GM18517 (cell line): ENCODE measurements around the gene ZNF660.
"Not testable (repeated sequence)": the region's sequence is repeated elsewhere in the genome, so short reads cannot be mapped to it uniquely, and the experiment has no call there.

Source experiments
- ATAC-seq: cut with Tn5 transposase; IDR thresholded peaks from one replicate; pipeline ENCODE4 v1.9.1; 2021; ENCODE audit warnings: mild to moderate bottlenecking, moderate library complexity; ENCODE audit not compliant: unreplicated experiment

The ZNF660 gene

DNA sequence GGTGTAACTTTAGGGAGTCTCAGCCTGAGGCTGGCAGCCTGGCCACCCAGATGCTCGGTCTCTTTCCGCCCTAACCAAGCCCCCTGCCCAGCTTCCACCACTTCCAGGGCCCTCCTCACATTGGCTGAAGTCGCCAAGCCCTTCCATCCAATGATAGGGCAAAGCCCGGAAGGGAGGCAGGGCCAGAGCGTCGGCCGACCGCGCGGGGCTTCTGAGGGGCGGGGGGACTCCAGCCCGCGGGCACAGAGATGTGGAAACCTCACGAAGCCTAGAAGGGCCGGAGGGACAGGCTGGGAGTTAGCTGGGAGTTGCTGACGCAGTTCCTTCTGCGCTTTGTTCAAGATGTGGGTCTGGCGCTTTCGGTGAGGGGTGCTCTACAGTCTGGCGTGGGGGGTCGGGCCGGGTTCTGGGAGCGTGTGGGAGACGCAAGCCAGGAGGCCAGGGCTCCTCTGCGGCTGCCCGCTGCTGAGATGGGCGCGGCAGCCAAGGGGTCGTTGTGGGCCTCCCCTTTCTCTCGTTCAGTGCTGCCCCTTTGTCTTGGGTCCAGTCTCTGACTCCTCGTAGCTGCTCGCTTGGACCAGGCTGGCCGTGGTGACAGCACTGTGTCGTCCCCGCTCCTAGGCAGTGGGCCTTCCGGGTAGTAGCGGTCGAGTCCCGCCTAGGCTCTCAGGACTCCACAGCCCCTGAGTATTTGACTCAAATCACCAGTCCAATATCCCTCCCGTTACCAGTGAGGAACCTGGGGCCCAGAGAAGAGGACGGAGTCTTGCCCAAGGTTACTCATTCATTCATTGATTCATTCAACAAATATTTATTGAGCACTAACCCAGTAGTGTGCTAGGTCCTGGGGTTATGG lies at the start of gene ZNF660:
Gene ZNF660 (plus strand): TSS at position 319 of the 856 bp plus-strand sequence. CDS start 9,230 bp downstream, outside the sequence.
- ATAC-seq: no peak

DNA sequence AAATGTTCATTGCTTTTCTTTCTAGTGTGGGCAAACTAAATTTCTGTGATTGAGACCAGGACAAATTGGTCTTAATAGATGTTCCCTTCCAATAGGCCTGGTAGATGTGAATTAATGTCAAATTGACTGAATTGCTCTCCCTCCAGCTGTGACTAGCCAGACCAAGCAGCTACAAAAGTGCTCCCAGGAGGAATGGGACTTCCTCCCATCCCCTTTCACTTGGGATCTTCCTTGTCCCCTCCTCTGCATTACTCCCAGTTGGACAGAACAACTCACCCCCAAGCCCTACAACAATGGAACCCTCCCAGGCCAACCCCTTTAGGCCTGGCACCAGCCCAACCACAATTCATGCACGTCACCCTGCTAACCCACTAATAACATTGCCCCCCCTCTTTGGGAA lies 49.4 kb upstream of the ZNF660 start:
- ATAC-seq: no peak

DNA sequence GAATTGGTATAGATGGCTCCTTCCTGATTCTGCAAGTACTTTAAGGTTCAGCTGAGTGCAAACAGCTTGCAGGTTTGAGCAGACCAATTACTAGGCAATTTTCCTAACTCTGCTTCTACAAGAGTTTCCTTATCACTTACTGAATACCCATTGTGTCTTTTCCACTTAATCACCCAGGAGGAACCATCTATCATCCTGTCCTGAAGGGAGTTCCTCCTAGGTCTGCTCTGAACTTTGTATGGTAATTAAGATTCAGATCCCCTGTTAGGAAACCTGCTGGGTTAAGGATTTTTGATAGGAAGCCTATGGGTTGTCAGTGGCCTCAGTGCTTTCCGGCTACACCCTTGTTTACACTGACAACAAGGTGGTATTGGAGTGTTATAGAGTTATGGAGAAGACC lies 40.0 kb upstream of the ZNF660 start:
- not testable (repeated sequence) for ATAC-seq

DNA sequence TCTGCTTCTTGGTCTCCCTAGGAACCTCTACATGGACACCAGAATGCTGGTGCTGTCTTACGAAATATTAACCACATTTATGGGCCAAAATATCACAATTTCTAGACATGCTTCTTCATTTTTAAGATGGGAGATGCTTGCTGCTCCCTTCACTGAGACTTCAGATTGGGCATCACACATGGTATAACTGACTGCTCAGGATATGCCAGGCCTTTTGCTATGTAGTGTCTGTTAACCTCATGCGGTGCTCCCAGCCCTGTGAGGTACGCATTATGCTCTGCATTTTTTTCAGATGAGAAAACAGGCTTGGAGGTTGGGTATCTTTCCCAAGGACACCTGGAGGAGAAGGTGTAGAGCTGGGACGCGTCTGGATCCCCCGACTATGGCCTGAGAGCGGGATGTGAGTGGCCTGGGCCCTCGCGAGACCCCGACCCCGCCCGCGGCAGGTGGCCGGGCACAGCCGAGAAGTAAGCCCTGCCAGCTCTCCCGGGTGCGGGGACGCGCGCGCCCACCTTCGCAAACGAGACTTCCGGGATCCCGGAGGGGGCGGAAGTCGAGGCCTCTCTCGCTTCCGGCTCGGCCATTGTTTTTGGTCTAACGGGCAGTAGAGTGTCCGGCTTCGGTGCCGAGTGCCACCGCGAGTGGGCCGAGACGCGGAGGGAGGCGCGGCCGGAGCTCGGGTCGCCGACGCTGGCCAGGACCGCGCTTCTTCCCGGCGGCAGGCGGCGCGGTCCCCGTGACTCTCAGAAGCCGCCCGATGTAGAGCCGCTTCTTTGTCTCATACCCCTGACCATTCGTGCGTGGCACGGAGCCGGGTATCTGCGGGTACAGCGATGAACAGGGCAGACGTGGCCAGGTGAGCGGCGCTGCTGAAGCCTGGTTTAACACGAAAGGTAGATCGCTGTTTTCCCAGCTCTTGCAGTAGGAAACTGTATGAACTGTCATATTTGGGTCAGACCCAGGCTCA lies 29.9 kb upstream of the ZNF660 start, which contains the start of gene ZKSCAN7:
Gene ZKSCAN7 (plus strand): TSS at position 568 of the 967 bp plus-strand sequence. CDS start 1,855 bp downstream, outside the sequence.
- ATAC-seq: no peak

DNA sequence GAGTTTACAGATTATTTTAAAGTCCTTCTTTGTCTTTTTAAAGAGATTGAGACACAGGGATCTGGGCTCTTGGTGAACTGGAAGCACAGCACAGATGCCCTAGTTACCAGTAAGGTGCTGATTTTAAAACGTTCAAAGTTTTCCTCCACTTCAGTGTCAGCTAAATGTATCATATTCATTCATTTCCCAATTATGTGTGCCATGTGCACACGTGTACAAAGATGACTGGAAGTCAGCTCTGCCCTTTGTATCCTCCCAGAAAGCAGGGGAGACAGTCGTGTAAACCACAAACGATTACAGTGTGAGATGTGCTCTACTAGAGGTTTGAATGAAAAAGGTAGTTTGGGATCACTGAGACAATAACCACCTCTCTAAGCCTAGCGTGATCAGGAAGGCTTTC lies 29.0 kb upstream of the ZNF660 start:
- ATAC-seq: no peak

DNA sequence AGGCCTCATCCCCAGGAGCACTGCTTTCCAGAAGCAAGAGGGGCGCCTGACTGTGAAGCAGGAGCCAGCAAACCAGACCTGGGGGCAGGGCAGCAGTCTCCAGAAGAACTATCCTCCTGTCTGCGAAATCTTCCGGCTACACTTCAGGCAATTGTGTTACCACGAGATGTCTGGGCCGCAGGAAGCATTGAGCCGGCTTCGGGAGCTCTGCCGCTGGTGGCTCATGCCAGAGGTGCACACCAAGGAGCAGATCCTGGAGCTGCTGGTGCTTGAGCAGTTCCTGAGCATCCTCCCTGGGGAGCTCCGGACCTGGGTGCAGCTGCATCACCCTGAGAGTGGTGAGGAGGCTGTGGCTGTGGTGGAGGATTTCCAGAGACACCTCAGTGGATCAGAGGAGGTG lies 27.7 kb upstream of the ZNF660 start:
- ATAC-seq: no peak

DNA sequence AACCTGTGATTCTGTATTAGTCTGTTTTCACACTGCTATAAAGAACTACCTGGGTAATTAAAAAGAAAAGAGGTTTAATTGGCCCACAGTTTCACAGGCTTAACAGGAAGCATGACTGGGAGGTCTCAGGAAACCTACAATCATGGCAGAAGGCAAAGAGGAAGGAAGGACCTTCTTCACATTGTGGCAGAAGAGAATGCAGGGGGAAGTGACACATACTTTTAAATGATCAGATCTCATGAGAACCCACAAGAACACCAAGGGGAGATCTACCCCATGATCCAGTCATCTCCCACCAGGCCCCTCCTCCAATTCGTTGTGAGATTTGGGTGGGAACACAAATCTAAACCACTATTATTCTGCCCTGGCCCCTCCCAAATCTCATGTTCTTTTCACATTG lies 23.7 kb upstream of the ZNF660 start:
- no peak for ATAC-seq

DNA sequence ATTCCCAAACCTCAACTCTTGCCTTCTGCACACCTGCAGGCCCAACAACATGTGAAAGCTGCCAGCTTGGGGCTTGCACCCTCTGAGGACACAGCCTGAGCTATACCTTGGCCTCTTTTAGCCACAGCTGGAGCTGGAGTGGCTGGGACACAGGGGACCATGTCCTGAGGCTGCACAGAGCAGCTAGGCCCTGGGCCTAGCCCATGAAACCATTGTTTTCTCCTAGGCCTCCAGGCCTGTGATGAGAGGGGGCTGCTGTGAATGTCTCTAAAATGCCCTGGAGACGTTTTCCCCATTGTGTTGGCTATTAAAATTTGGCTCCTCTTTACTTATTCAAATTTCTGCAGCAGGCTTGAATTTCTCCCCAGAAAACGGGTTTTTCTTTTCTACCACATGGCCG lies 22.6 kb upstream of the ZNF660 start:
- no peak for ATAC-seq

DNA sequence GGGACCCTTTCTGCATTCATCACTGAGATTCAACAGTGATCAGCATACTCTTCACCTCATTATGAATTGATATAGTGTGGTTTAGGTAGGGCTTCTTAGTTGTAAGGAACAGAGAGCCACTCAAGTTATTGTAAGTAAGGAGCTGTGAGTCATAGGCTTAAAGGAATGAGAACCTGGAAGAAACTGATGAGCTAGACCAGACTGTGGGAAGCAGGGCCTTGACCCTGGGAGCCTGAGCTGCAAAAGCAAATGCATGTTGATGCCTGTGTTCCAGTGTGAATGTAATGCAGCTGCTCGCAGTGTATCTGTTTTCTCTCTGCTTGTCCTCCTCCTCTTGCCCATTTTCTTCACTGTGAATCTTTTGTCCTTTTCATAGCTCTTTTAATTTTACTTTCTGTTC lies 16.2 kb upstream of the ZNF660 start:
- ATAC-seq: no peak

DNA sequence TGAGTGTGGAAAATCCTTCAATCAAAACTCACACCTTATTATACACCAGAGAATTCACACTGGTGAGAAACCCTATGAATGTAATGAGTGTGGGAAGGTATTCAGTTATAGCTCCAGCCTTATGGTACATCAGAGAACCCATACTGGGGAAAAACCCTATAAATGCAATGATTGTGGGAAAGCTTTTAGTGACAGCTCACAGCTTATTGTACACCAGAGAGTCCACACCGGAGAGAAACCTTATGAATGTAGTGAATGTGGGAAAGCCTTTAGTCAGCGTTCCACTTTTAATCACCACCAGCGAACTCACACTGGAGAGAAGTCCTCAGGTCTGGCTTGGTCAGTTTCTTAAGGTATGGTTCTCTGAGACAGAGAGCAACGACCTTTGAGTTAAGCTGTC lies 13.7 kb upstream of the ZNF660 start:
- no peak for ATAC-seq

DNA sequence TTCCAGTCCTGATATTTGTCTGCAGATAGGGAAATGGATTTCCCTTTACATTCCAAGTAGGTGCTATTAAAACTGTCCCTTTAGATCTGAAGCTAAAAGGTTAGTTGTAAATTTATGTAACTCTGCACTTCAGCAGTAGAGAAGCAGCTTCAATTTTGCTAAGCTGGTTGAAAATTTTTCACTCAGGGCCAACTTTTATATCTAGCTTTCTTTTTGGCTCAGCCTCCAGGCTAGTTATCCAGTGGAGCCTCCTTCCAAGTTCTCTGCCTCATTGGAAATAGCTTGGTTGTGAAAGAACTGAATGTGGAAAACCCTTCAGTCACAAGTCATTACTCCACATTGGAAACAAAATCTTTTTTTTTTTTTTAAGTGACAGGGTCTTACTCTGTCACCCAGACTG lies 8.2 kb upstream of the ZNF660 start:
- ATAC-seq: no peak

DNA sequence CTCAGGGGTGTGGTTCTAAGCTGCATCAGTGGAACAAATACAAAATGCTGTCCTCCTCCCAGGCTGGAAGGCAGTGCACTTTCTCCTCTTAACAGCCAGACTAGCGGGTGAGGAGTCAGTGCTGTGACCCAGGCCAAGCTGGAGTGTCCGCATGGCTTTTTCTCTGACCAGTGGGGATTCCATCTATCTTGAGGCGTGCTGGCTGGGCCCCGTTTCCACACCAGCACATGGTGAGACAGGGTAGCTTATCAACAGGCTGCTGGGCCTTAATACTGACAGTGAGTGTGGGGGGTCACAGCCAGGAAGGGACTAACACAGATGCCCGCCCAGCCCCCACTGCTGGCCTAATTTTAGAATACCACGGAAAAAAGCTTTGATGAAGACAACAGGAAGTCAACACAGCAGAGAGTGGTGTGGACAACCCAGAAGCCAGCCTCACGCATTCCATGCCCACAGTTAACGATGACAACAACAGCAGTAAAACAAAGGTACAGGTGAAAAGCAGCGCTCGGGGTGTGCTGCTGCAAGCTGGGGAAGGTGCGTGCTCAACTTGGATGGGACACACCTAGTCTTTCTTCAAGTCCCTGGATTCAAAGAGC lies 7.3 kb upstream of the ZNF660 start:
- ATAC-seq: not testable (repeated sequence)

DNA sequence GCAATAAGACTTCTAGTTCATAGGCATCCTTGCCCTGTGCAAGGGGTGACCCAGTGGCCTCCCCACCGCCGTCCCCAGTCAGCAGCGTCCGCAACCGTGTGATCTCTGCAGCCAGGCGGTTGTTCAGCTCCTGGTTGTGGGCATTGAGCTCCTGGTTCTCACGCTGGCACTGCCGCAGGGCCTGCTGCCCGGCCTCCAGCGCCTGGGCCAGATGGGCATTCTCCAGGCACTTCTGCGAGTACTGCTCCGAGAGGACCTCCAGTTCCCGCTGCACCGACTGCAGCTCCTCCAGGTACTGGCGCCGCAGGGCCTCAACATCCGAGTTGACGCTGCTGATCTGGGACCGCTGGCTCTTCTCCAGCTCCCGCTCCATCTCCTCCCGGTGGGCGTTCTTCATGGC lies 6.4 kb upstream of the ZNF660 start:
- ATAC-seq: not testable (repeated sequence)

DNA sequence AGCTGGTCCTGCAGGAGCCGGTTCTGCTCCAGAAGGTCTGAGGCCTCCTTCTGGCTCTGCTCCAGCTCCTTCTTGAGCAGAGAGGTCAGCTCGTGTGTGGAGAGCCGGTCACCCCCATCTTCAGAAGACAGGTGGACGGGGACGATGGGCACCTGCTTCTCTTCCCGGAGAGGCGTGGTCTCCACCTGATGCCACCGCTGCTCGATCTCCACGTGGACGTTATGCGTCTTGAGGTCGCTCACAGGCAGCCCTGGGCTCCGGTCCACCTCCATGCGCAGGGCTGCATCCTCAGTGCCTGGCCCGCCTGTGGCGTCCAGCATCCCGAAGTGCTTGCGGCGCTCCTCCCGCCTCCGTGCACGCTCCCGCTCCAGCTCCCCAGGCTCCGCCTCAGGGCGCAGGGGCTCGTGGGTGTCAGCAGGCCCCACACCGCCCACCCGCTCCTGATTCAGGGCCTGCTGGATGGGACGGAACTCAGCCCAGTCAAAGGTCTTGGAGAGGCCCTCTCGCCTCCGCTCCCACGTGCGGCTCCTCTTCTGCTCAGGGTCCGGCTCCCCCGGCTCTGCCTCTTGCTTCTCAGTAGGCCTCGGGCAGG lies 5.7 kb upstream of the ZNF660 start:
- not testable (repeated sequence) for ATAC-seq

DNA sequence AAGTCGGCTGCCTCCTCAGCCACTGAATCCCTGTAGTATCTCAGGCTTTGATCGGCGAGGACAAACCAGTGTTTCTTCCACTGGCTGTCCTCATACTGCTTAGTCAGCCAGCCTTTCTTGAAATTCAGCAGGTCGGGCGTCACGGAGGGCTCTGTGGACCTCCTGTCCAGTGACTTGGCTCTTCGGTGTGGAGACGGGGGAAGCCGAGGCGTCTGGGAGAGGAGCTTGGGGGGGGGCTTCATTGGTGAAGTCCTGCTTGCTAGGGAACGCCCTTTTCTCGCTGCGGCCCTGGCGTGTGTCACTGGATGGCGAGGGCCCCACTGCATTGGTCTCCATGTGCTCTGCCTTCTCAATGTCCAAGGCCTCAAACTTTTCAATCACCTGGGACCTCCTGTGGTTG lies 5.0 kb upstream of the ZNF660 start:
- not testable (repeated sequence) for ATAC-seq

DNA sequence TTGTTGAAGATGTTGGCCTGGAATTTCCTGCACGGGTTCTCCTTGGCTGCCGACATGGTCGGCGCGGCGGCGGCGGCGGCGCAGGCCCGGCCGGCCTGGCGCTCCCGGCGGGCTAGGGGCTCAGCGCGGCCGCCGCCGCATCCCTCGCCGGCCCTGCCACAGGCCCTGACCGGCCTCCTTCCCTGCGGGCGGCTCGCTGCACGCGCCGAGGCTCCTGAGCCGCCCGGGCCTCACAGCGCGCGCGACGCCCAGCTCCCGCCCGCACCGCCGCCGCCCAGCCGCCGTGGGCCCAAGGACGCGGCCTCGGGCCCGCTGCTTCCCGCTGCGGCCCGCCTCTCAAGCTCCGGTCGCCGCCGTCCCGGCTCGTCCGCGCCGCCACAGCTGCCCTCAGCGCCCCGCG lies 3.8 kb upstream of the ZNF660 start:
- not testable (repeated sequence) for ATAC-seq

DNA sequence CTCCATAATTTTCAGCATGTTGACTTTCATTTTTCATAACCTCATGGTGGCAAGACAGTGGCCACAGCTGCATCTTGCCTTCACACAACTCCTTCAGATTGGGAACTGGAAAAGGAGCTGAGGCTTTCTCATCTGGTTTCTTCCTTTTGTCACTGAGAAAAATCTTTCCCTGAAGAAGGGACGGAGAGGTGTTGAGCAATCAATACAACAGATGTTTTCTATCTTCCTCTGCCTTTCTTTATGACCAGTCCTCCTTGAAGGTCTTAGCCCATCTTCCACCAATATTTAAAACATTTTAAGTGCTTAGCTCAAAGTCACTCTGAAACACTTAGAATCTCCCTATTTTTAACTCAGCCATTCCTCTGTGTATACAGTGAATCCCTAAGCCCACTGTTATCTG lies 11.9 kb downstream of the ZNF660 start:
- no peak for ATAC-seq

DNA sequence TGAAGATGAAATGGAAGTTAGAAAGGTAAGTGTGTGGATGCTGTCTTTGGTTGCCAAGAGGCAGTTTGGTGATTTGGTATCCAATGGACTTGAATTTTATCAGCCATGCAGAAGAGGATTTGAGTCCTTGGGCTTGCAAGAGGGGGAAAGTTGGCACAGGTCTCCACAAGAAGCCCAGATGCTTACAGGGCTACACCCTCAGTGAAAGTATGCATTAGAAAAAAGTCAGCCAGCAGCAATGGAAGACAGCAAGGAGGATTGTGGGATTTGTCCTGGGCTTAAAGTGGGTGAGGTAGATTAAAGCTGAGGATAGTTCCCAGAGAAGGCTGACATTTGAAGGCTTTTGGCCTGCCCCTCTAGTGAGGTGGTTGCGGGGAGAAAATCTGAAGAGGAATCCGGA lies 17.0 kb downstream of the ZNF660 start:
- ATAC-seq: no peak

DNA sequence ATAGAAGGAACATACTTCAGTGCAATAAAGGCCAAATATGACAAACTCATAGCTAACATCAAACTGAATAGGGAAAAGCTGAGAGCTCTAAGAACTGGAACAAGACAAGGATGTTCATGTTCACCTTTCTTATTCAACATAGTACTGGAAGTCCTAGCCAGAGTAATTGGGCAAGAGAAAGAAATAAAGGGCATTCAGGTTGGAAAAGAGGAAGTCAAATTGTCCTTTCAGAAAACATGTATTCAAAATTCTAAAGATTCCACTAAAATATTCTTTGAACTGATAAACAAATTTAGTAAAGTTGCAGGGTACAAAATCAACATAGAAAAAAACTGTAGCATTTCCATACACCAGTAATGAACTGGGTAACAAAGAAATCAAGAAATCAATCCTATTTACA lies 27.9 kb downstream of the ZNF660 start:
- no peak for ATAC-seq

DNA sequence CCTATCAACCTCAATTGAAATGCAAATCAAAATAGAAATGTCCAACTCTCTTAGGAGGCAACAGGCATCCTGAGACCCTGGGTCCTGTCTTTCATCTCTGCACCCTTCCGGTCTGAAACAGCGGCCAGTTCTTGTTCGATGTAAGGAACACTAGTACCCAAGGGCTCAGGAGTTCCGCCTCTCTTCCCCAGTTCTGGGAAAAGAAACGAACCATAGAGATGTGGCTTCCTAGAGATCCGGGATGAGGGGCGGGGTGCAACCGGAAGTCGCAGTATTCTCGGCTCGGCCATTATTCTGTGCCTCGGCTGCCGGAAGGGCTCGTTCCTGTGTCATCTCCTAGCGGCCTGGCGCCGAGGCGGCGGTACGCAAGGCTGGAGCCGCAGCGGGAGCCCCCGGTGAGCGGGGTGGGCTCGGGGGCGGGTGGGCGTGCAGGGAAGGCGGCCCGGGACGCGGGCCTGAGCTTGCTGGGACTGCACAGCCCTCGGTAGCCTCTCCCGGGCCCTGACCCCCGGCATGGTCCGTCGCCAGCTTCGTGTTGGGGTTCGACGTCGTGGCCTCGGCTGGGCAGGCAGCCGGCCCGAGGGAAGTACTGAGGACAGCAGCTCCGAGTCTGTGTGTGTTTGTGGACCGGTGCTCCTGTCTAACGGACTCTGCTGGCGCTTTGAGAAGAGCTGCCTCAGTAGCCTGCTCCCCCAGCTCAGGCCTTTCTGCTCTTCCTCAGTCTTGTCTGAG lies 40.2 kb downstream of the ZNF660 start, which contains the start of gene ZNF197:
Gene ZNF197 (plus strand): TSS at position 288 of the 732 bp plus-strand sequence. CDS start 4,119 bp downstream, outside the sequence.
- ATAC-seq: peak; percentile 90
